K562 (cell line): Measurements from ENCODE around the gene PYGO2. TPM values are rescaled to one million over a fixed set of nuclear protein-coding genes. Genes with fewer than 3 reads are reported as not detected.

Source experiments
- ATAC-seq: fragments of 200-7000 bp; cut with Tn5 transposase; 3 replicates; pipeline ENCODE4 v1.9.1; 2020; ENCODE audit warnings: moderate library complexity
- BruUV-seq: library from RNA; stranded (reverse); fragments of 400-500 nt; replicated peaks from 2 replicates; lab custom pipeline; 2021; lab: Mats Ljungman, UMichigan
- CTCF ChIA-PET: fragments of 300-600 bp; formaldehyde crosslinking; extraction: SDS; loops from one replicate; lab custom pipeline; 2021; ENCODE audit warnings: low intra/inter-chr PET ratio; lab: Yijun Ruan, JAX
- POLR2A ChIA-PET: fragments of 300-600, 350-650 bp; sonication (Branson Sonifier 250); formaldehyde crosslinking; extraction: SDS; loops from one replicate; lab custom pipeline; 2021; ENCODE audit warnings: antibody characterized with exemption, inconsistent platforms; lab: Yijun Ruan, JAX
- DNase-seq, 4 experiments: peaks; one replicate each; pipeline versions ENCODE4 v3.0.0 to v3.0.0-alpha.2; 2011 to 2018; ENCODE audit warnings: low spot score in 3 of 4, mixed read lengths in 3 of 4; ENCODE audit errors: extremely low read depth in 1 of 4
- FAIRE-seq: peaks from 2 replicates; lab custom pipeline; 2011; peaks lifted over from hg19 to GRCh38; lab: Jason Lieb, UNC
- H2AFZ ChIP-seq: 2 replicates; pipeline ENCODE4 v1.6.0; 2011; ENCODE audit warnings: low read depth, low read length, control low read depth, inconsistent platforms
- H3K27ac ChIP-seq: fragments of 200-600 bp; 3 replicates; pipeline ENCODE4 v1.8.0; 2011; ENCODE audit warnings: low read depth, mild to moderate bottlenecking, control low read depth, inconsistent platforms, low read length, moderate library complexity, mixed read lengths; ENCODE audit errors: extremely low read depth
- H3K27me3 ChIP-seq, 2 experiments: fragments of 300-600 bp in 1 of 2; 2 replicates in 1 of 2; 3 replicates in 1 of 2; pipeline versions ENCODE4 v1.6.0 to v1.8.0; 2011; ENCODE audit warnings: inconsistent platforms in 2 of 2, low read length in 2 of 2, mild to moderate bottlenecking in 1 of 2, mixed read lengths in 1 of 2, moderate library complexity in 1 of 2; ENCODE audit not compliant: control insufficient read depth in 2 of 2, insufficient read depth in 2 of 2
- H3K36me3 ChIP-seq: fragments of 300-600 bp; 3 replicates; pipeline ENCODE4 v1.8.0; 2011; ENCODE audit warnings: mild to moderate bottlenecking, low read length, inconsistent platforms; ENCODE audit not compliant: control insufficient read depth, insufficient read depth
- H3K4me1 ChIP-seq, 2 experiments: fragments of 200-600 bp in 1 of 2; replicated peaks in 1 of 2; 2 replicates in 1 of 2; 3 replicates in 1 of 2; pipeline versions ENCODE4 v1.5.1 to v1.8.0; 2011; ENCODE audit warnings: inconsistent platforms in 2 of 2, low read length in 2 of 2, mild to moderate bottlenecking in 1 of 2, mixed read lengths in 1 of 2, moderate library complexity in 1 of 2; ENCODE audit not compliant: control insufficient read depth in 2 of 2, insufficient read depth in 2 of 2
- H3K4me2 ChIP-seq: 2 replicates; pipeline ENCODE4 v1.6.1; 2011; ENCODE audit warnings: low read length, control low read depth, inconsistent platforms, mixed read lengths; ENCODE audit not compliant: insufficient read depth
- H3K4me3 ChIP-seq: fragments of 200-600 bp; sonication (generic), shearing (Covaris generic); 2 replicates; pipeline ENCODE4 v1.5.1; 2016; ENCODE audit warnings: control low read depth, inconsistent platforms
- H3K79me2 ChIP-seq: fragments of 200-600 bp; 3 replicates; pipeline ENCODE4 v1.8.0; 2011; ENCODE audit warnings: low read length, inconsistent platforms; ENCODE audit not compliant: control insufficient read depth, insufficient read depth
- H3K9ac ChIP-seq, 2 experiments: 2 replicates each; pipeline versions ENCODE4 v1.6.0 to v1.6.1; 2011; ENCODE audit warnings: low read depth in 2 of 2, low read length in 2 of 2, control low read depth in 1 of 2, inconsistent platforms in 1 of 2, mild to moderate bottlenecking in 1 of 2, mixed read lengths in 1 of 2; ENCODE audit not compliant: insufficient read depth in 1 of 2
- H3K9me1 ChIP-seq: one replicate; pipeline ENCODE4 v1.6.0; 2011; ENCODE audit warnings: inconsistent platforms, mild to moderate bottlenecking, low read length, moderate library complexity; ENCODE audit not compliant: control insufficient read depth, insufficient read depth
- H3K9me3 ChIP-seq: replicated peaks from 2 replicates; pipeline ENCODE4 v1.5.1; 2011; ENCODE audit warnings: low read depth, low read length, inconsistent platforms; ENCODE audit not compliant: control insufficient read depth, insufficient read depth
- H4K20me1 ChIP-seq: replicated peaks from 2 replicates; pipeline ENCODE4 v1.6.1; 2011; ENCODE audit warnings: low read length, inconsistent platforms, mixed read lengths; ENCODE audit not compliant: control insufficient read depth, insufficient read depth
- ATF4 ChIP-seq: fragments of 450-650 bp; formaldehyde crosslinking; IDR thresholded peaks from 2 replicates; pipeline ENCODE4 v1.4.0; 2022; ENCODE audit warnings: mild to moderate bottlenecking, moderate library complexity
- CREM ChIP-seq: IDR thresholded peaks from 2 replicates; pipeline ENCODE4 v1.6.1; 2014; ENCODE audit warnings: antibody characterized with exemption, low read depth
- HNRNPH1 ChIP-seq: fragments of 200-400 bp; formaldehyde crosslinking; optimal IDR thresholded peaks from 2 replicates; pipeline ENCODE3; 2017; ENCODE audit warnings: low read depth, mild to moderate bottlenecking, low read length, moderate library complexity
- HSF4 ChIP-seq: fragments of 250-450 bp; sonication (Bioruptor Pico); IDR thresholded peaks from 2 replicates; pipeline ENCODE4 v2.1.2; 2022; ENCODE audit warnings: mild to moderate bottlenecking, moderate library complexity, borderline replicate concordance
- KAT7 ChIP-seq: sonication (generic); formaldehyde crosslinking; IDR thresholded peaks from 2 replicates; pipeline ENCODE4 v1.8.0; 2022; ENCODE audit warnings: missing genetic modification reagents, mild to moderate bottlenecking, borderline replicate concordance
- POLR2H ChIP-seq: IDR thresholded peaks from 2 replicates; pipeline ENCODE4 v1.6.1; 2016; ENCODE audit warnings: missing genetic modification characterization, low read depth, mild to moderate bottlenecking, control low read depth, missing compliant biosample characterization, moderate library complexity
- PYGO2 ChIP-seq: fragments of 450-650 bp; IDR thresholded peaks from 2 replicates; pipeline ENCODE4 v1.6.1; 2016; ENCODE audit warnings: mild to moderate bottlenecking, missing genetic modification characterization, moderate library complexity, missing compliant biosample characterization
- RAD51 ChIP-seq: fragments of 450-650 bp; IDR thresholded peaks from 2 replicates; pipeline ENCODE4 v1.7.1; 2016; ENCODE audit warnings: low read depth, mild to moderate bottlenecking, borderline replicate concordance
- STAT5B ChIP-seq: fragments of 250-450 bp; sonication (Bioruptor Pico); IDR thresholded peaks from 2 replicates; pipeline ENCODE4 v1.8.0; 2021; ENCODE audit warnings: mild to moderate bottlenecking, inconsistent platforms
- TAF15 ChIP-seq: fragments of 200-400 bp; formaldehyde crosslinking; IDR thresholded peaks from 2 replicates; pipeline ENCODE4 v1.6.1; 2017; ENCODE audit warnings: mild to moderate bottlenecking, low read depth, low read length, moderate library complexity
- THAP7 ChIP-seq: fragments of 250-450 bp; sonication (Bioruptor Pico); IDR thresholded peaks from 2 replicates; pipeline ENCODE4 v1.5.0; 2021
- TOE1 ChIP-seq, 2 experiments: fragments of 450-650 bp in 1 of 2; sonication (generic) in 1 of 2; formaldehyde crosslinking in 1 of 2; IDR thresholded peaks; 2 replicates each; pipeline versions ENCODE4 v1.7.1 to v1.8.0; 2016 to 2022; ENCODE audit warnings: borderline replicate concordance in 2 of 2, mild to moderate bottlenecking in 2 of 2, antibody characterized with exemption in 1 of 2, inconsistent platforms in 1 of 2, low read depth in 1 of 2, missing genetic modification reagents in 1 of 2, moderate library complexity in 1 of 2
- ZBTB12 ChIP-seq: fragments of 250-450 bp; sonication (Bioruptor Pico); IDR thresholded peaks from 2 replicates; pipeline ENCODE4 v1.4.0; 2020
- ZBTB26 ChIP-seq: fragments of 450-650 bp; formaldehyde crosslinking; IDR thresholded peaks from 2 replicates; pipeline ENCODE4 v1.4.0; 2022; ENCODE audit warnings: missing genetic modification characterization
- ZNF124 ChIP-seq: sonication (generic); formaldehyde crosslinking; IDR thresholded peaks from 2 replicates; pipeline ENCODE4 v1.8.1; 2022; ENCODE audit warnings: missing genetic modification reagents
- ZNF384 ChIP-seq: IDR thresholded peaks from 2 replicates; pipeline ENCODE4 v1.6.1; 2012; ENCODE audit warnings: low read depth, low read length, improper control_type of control experiment
- ZNF583 ChIP-seq: fragments of 250-450 bp; sonication (Bioruptor Pico); IDR thresholded peaks from 2 replicates; pipeline ENCODE4 v1.4.0; 2020
- WGBS: fragments of 100-300 bp; shearing (Covaris generic); methylation state at CpG from one replicate; pipeline ENCODE4 v1.1.6; 2016; ENCODE audit warnings: low coverage, mixed read lengths; ENCODE audit not compliant: insufficient coverage; ENCODE audit errors: missing lambda C conversion rate; 5-methylcytosine and 5-hydroxymethylcytosine counted together
- in situ Hi-C: fragments of 300-500 bp; cut with MboI; formaldehyde crosslinking; loops from 4 replicates; pipeline ENCODE4 v1.15.0; 2018; ENCODE audit warnings: inconsistent platforms, mixed read lengths
- intact Hi-C: fragments of 100-400 bp; cut with micrococcal nuclease; formaldehyde crosslinking; loops from 2 replicates; pipeline ENCODE4 v1.14.2; 2022
- polyA plus RNA-seq, 8 experiments: library from polyadenylated mRNA; depleted of rRNA in 4 of 8; stranded (reverse) in 5 of 8; unstranded in 3 of 8; fragments of >200 nt; fragmentation: Nextera tagmentation in 2 of 8; fragmentation: Illumina TruSeq in 1 of 8; extraction: Ambion mirVana in 2 of 8; extraction: Trizol in 1 of 8; gene quantifications; 2 replicates each; pipeline versions ENCODE4 v1.2.1 to v1.2.3, GENCODE V29; 2011 to 2014; ENCODE audit warnings: inconsistent platforms in 1 of 8, missing spikeins in 1 of 8
- total RNA-seq, 7 experiments: library from RNA; depleted of rRNA in 6 of 7; stranded (reverse); fragments of >200 nt in 6 of 7; fragmentation: Illumina TruSeq in 2 of 7; extraction: Trizol in 2 of 7; gene quantifications; 2 replicates each; pipeline versions ENCODE4 v1.2.1 to v1.2.3, GENCODE V29; 2011 to 2021; ENCODE audit warnings: low replicate concordance in 1 of 7

PYGO2 gene
- total and polyA plus RNA-seq, 9 of the 15 experiments (the other 6 are each of a cell fraction or from before 2014, with no cell fraction given), result 8.3 to 36.2 (median 18.2) TPM

- H2AFZ ChIP-seq, result peak overlapping the region; percentile 1; the same call in 1 of the 2 replicates
- peak overlapping the region; percentile 99 for H3K4me2 ChIP-seq
- ChIA-PET POLR2A (interaction anchor here (0.7 to 1.5 kb wide), 8 partner anchors 8 to 138 kb away, joined by 3 to 8 read pairs (median 3); no protein-coding TSS in a partner anchor), CTCF (interaction anchor here (0.9 kb wide), 1 partner anchor 75 kb away, joined by 3 read pairs; no protein-coding TSS in a partner anchor)
- DNase-seq, result no peak
- H3K9ac ChIP-seq, result peak overlapping the region; percentile 99
- in situ Hi-C loops (no loop called here), intact Hi-C loops (loop anchor here (5.0 kb wide), 3 partner anchors 43 to 447 kb away; partner anchors contain the start of genes EFNA3 and UBE2Q1)
- TSS peak; percentile 38 for BruUV-seq
- peak overlapping the region; percentile 99 for H3K27ac ChIP-seq
- peaks cover 39% of the 10 kb centered on the region; the same call in 2 of the 3 replicates for H3K36me3 ChIP-seq
- no peak for ATAC-seq
- no peaks in the 10 kb centered on the region for H3K27me3 ChIP-seq
- H3K79me2 ChIP-seq, result peaks cover 77% of the 10 kb centered on the region
- no peaks in the 10 kb centered on the region for H3K9me1 ChIP-seq
- peaks cover 3% of the 10 kb centered on the region; the same call in 1 of the 2 replicates for H4K20me1 ChIP-seq
- 10% methylated on average over 5 of the region's 5 CpGs for WGBS
- H3K4me1 ChIP-seq, result peaks cover 56 to 78% of the 10 kb centered on the region in 2 experiments
- no peaks in the 10 kb centered on the region for H3K9me3 ChIP-seq
- FAIRE-seq, result peak; percentile 65
- H3K4me3 ChIP-seq, result peak overlapping the region; percentile 97
- TF ChIP-seq RAD51, result no peak
- TF ChIP-seq HNRNPH1, result no peak
- no peak for TF ChIP-seq CREM
- TF ChIP-seq POLR2H, result 0 out of 2 replicates have a peak, but pooled peaks have one; percentile 17
- TF ChIP-seq ZNF124 (CRISPR knock-in tag), result no peak
- no peak for TF ChIP-seq ZNF384
- TF ChIP-seq ZBTB12, result no peak
- peak; percentile 59; the same call in 1 of the 2 replicates for TF ChIP-seq THAP7
- 0 out of 2 replicates have a peak, but pooled peaks have one; percentile 18 for TF ChIP-seq PYGO2 (tag)
- TF ChIP-seq TAF15, result no peak
- no peak for TF ChIP-seq STAT5B (CRISPR knock-in tag)
- peak; percentile 55 for TF ChIP-seq ATF4 (CRISPR knock-in tag)
- peak; percentile 31; the same call in 1 of the 2 replicates for TF ChIP-seq ZNF583 (CRISPR knock-in tag)
- no peak; the same call in 1 of the 2 replicates for TF ChIP-seq HSF4
- no peak for TF ChIP-seq KAT7 (CRISPR knock-in tag)
- TF ChIP-seq ZBTB26 (CRISPR knock-in tag), result 0 out of 2 replicates have a peak, but pooled peaks have one; percentile 45
- TF ChIP-seq TOE1 (IDR thresholded peaks at IDR 0.05; ENCODE audit: borderline replicate concordance), result 0 out of 2 replicates have a peak, but pooled peaks have one; percentile 38
- no peak for TF ChIP-seq TOE1 (CRISPR knock-in tag; IDR thresholded peaks at IDR 0.05; ENCODE audit: borderline replicate concordance, low read depth)
Observed at GRCh38 chr1:155004352-155005075, 42.9 kb upstream of the PYGO2 start.
